HG02588 (cell line): ENCODE measurements around the gene GNAQ.
"Not testable (repeated sequence)": the region's sequence is repeated elsewhere in the genome, so short reads cannot be mapped to it uniquely, and the experiment has no call there.

Experiments used
- ATAC-seq: cut with Tn5 transposase; IDR thresholded peaks from one replicate; pipeline ENCODE4 v1.9.1; 2021; ENCODE audit warnings: mild to moderate bottlenecking, moderate library complexity; ENCODE audit not compliant: unreplicated experiment

GNAQ gene

GRCh38 chr9:77798140-77798539 is 233.5 kb downstream of the GNAQ start:
- no peak for ATAC-seq

DNA sequence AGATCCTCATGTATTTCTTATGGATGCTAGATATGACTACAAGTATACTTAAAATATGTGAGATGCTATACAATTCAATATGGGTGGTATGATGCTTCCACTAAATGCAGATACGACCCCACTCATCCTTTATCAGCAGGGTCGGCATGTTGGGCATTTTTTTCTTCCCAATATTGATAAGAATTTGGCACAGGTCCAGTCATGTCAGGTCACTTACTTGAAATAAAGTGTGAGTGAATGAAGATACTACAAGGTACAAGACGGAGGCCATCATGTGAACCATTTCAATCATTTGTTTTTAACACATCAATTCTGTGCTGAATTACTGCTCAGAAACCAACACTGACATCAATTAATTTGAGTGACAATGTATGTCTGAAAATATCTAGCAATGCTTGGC is 236.6 kb downstream of the GNAQ start:
- no peak for ATAC-seq

- no peak for ATAC-seq
Measured at GRCh38 chr9:77793849-77794248, 237.8 kb downstream of the GNAQ start.

GRCh38 chr9:77789891-77790290 is 241.7 kb downstream of the GNAQ start:
- ATAC-seq = no peak

DNA sequence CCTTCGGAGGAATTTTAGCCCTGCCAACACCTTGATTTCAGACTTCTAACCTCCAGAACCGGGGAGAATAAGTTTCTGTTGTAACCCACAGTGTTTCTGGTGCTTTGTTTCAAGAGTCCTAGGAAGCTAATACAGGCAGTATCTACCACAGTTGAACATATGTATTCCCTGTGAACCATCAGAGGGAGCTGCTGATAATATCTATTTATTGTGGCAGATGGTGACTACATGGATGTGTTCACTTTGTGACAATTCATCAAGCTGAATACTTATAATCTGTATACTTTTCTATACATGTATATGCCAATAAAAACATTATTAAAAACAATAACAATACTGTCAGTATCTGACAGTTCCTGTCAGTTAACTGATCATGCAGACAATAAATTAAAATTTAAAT is 246.3 kb downstream of the GNAQ start:
- no peak for ATAC-seq

GRCh38 chr9:77783518-77783917 is 248.1 kb downstream of the GNAQ start:
- ATAC-seq = no peak

DNA sequence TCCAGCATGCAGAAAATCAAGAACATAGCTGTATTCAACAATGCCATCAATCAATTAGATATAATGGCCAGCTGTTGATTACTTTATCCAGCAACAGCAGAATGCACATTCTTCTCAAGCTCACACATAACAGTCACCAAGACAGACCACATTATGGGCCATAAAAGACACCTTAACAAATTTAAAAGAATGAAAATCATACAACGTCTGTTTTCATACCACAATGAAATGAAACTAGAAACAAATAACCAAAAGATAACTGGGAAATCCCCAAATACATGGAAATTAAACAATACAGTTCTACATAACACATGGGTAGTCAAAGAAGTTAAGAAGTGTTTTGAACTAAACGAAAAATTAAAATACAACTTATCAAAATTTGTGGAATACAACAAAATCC is 252.6 kb downstream of the GNAQ start:
- ATAC-seq = no peak

- no peak for ATAC-seq
Measured at GRCh38 chr9:77773381-77773780, 258.2 kb downstream of the GNAQ start.

DNA sequence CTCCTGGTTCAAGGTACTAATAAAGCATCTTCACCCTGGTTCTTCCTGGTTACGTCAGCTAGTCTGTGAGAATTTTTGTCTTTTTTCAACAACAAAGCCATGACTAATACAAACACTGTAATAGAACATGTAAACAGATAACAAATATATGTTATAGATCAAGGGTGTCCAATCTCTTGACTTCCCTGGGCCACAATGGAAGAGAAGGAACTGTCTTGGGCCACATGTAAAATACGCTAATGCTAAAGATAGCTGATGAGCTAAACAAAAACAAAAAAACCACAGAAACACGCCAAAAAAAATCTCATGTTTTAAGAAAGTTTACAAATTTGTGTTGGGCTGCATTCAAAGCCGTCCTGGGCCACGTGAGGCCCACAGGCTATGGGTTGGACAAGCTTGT is 259.0 kb downstream of the GNAQ start:
- no peak for ATAC-seq

- no peak for ATAC-seq
Measured at GRCh38 chr9:77771171-77771570, 260.4 kb downstream of the GNAQ start.

DNA sequence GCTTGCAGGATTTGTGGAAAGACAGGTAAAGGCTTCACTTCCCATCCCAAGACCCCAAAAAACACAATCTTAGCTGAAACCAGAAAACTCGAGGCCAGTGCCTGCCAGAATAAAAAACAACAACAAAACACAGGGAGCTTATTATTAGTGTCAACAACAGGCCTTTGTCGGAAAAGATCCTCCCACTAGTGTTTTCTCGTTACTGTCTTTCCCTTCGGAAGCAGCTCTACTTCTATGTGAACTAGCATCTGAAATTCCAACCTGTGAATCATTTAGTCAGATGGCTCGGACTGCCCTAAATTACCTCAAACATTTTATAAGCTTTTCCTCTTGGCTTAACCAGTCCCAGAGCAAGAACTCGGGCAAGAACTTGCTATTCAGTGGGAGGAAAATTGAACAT is 261.3 kb downstream of the GNAQ start:
- no peak for ATAC-seq

- ATAC-seq = no peak
Measured at GRCh38 chr9:77769246-77769645, 262.4 kb downstream of the GNAQ start.

- ATAC-seq = no peak
Measured at GRCh38 chr9:77766587-77766986, 265.0 kb downstream of the GNAQ start.

- no peak for ATAC-seq
Measured at GRCh38 chr9:77765781-77766259, 265.8 kb downstream of the GNAQ start.

DNA sequence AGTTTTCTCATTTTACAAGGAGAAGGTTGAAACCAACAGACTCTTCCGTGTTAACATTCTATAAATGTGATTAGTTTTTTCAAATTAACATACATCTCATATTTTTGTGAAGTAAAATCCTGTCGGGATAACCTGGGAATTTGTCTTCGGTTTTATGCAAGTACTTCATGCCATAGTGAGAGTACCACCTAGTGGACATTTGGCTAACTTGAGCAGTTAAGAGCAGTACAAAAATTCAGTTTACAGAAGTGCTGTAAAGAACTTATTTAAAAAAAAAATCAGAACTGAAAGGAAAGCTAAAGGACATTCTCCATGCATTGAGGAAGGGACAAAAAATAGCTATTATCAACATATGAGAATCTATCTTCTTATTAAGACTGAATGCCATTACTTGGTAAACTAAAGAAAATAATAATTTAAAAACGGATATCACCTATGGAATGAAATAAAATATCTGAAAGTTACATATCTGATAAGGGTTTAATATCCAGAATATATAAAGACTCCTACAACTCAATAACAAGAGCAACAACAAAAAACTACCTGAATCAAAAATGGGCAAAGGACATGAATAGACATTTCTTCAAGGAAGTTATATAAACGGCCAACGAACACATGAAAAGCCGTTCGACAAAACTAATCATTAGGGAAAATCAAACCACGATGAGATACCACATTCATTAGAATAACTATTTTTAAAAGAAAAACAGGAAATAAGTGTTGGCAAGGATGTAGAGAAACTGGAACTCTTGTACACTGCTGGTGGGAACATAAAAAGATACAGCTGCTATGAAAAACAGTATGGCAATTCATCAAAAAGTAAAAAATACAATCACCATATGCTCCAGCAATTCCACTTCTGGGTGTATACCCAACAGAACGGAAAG is 266.5 kb downstream of the GNAQ start:
- ATAC-seq = no peak

- ATAC-seq = no peak
Measured at GRCh38 chr9:77763566-77763965, 268.0 kb downstream of the GNAQ start.

DNA sequence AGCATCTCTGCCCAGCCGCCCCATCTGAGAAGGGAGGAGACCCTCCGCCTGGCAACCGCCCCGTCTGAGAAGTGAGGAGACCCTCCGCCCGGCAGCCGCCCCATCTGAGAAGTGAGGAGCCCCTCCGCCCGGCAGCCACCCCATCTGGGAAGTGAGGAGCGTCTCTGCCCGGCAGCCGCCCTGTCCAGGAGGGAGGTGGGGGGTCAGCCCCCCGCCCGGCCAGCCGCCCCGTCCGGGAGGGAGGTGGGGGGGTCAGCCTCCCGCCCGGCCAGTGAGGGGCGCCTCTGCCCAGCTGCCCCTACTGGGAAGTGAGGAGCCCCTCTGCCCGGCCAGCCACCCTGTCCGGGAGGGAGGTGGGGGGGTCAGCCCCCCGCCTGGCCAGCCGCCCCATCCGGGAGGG is 270.7 kb downstream of the GNAQ start:
- not testable (repeated sequence) for ATAC-seq

- ATAC-seq = no peak
Measured at GRCh38 chr9:77759391-77759790, 272.2 kb downstream of the GNAQ start.

GRCh38 chr9:77756449-77756848 is 275.2 kb downstream of the GNAQ start:
- ATAC-seq = no peak

- ATAC-seq = no peak
Measured at GRCh38 chr9:77753180-77753579, 278.4 kb downstream of the GNAQ start.

- ATAC-seq = no peak
Measured at GRCh38 chr9:77752554-77752953, 279.1 kb downstream of the GNAQ start.

DNA sequence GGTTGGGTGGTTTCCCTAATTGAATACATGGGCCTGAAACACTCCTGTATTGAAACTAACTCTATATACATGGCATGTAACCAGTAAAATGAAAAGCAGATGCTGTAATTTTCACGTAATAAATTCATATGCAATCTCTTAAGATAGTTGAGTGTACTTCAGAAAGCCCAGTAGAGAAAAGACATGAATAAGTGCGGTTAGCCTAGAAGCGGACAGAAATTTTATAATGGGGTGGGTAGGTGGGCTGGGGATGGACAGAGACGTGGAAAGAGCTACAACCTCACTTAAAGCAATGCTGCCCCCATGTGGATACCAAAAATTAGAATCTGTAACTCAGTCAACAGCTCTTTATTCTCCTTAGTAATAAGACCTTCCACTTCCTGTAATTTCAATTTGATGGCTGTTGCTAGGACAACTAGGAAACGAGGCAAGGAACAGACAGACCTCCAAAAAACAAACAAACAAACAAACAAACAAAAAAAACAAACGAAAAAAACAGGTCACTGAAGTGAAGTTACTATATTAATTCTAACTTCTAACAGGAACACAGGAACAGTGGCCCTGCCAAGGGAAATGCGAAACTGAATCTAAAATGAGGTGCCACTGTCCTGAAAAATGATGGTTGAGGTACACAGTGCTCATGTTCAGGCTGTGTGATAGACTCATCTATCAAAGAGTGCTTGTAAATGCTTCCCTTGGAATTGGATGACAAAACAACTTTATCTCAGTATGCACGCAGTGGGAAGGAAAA is 280.1 kb downstream of the GNAQ start:
- ATAC-seq = no peak
